ENCODE measurements around the gene PCGF1.

GRCh38 chr2:74472945-74473258, 34.6 kb downstream of the PCGF1 start:
- TF ChIP-seq CTCF (IDR thresholded peaks at IDR 0.05 in 2 of 3, conservative IDR thresholded peaks at IDR 0.05 in 1 of 3; ENCODE audit: borderline replicate concordance in 1 of 3, insufficient read depth in 1 of 3, low read depth in 2 of 3, low read length in 2 of 3) (no peak), REST (IDR thresholded peaks at IDR 0.05; ENCODE audit: low read depth) (no peak), ATF3 (IDR thresholded peaks at IDR 0.05) (no peak), RAD21 (IDR thresholded peaks at IDR 0.05; ENCODE audit: low read depth) (no peak), POLR2AphosphoS5 (IDR thresholded peaks at IDR 0.05; ENCODE audit: low read depth, low read length) (no peak), POLR2A (IDR thresholded peaks at IDR 0.05; ENCODE audit: borderline replicate concordance, extremely low read depth, insufficient read depth, insufficient read length) (no peak), EGR1 (IDR thresholded peaks at IDR 0.05; ENCODE audit: low read depth) (no peak)
